ENCODE data around the gene BBS9.

DNA sequence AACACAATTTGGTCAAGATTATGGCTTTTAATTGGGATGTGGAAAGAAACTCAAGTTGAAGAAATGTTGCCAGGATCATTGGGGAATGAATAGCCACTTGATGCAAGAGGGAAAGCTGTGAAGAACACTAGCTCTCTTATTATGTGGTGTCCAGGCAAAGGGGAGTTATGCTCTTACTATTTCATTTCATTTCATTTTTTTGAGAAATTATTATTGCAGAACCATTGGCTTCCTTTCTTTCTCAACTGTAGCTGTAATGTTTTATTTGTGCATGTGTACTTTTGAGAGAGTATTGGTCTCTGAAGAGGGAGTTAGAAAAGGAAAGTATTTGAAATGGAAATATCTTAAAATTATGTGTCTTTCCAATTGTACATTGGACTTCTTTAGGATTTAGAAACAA lies 463.4 kb downstream of the BBS9 start:
- TF ChIP-seq POLR2AphosphoS5 (IDR thresholded peaks at IDR 0.05; ENCODE audit: low read depth, low read length) (no peak), TAF1 (IDR thresholded peaks at IDR 0.05; ENCODE audit: borderline replicate concordance, low read depth, low read length) (no peak)

Data from GM12892 (cell line).